Stomach (tissue), 9 donors: Measurements from ENCODE around the gene FHOD3. TPM values are rescaled to one million over a fixed set of nuclear protein-coding genes. Genes with fewer than 3 reads are reported as not detected.

Experiments used
- DNase-seq, 2 donors: peaks; one replicate each; pipeline versions ENCODE4 v3.0.0 to v3.0.0-alpha.2; 2013 to 2019
- H3K27ac ChIP-seq, 5 donors: fragments of 200-600 bp in 4 of 5; sonication (generic) in 4 of 5; one replicate each; pipeline ENCODE4 v1.5.1; 2013 to 2019; ENCODE audit warnings: mild to moderate bottlenecking in 1 of 5, moderate library complexity in 1 of 5
- H3K27me3 ChIP-seq, 3 donors: fragments of 200-600 bp; sonication (generic); one replicate each; pipeline ENCODE4 v1.5.1; 2017 to 2019; ENCODE audit warnings: mixed run types in 1 of 3
- H3K36me3 ChIP-seq, 4 donors: fragments of 200-600 bp; sonication (generic); 1 replicate in 3 of 4; 2 replicates in 1 of 4; pipeline ENCODE4 v1.5.1; 2016 to 2019
- H3K4me1 ChIP-seq, 4 donors: fragments of 200-600 bp; sonication (generic); one replicate each; pipeline ENCODE4 v1.5.1; 2016 to 2019
- H3K4me3 ChIP-seq, 4 donors: fragments of 200-600 bp; sonication (generic) in 3 of 4; one replicate each; pipeline ENCODE4 v1.5.1; 2016 to 2019; ENCODE audit warnings: mild to moderate bottlenecking in 1 of 4
- H3K9me3 ChIP-seq, 4 donors: fragments of 200-600 bp; sonication (generic); one replicate each; pipeline ENCODE4 v1.5.1; 2016 to 2019
- EP300 ChIP-seq: sonication (generic); formaldehyde crosslinking; IDR thresholded peaks from one replicate; pipeline ENCODE4 v1.6.1; 2017; ENCODE audit warnings: antibody characterized with exemption
- POLR2A ChIP-seq, 4 donors: fragments of 450-650 bp; IDR thresholded peaks; one replicate each; pipeline ENCODE4 v1.6.1; 2016; ENCODE audit warnings: antibody characterized with exemption in 4 of 4, control low read depth in 2 of 4, mild to moderate bottlenecking in 1 of 4, moderate library complexity in 1 of 4
- POLR2AphosphoS5 ChIP-seq, 3 donors: sonication (generic); formaldehyde crosslinking; IDR thresholded peaks; one replicate each; pipeline ENCODE4 v1.6.1; 2016; ENCODE audit warnings: antibody characterized with exemption in 3 of 3
- WGBS, 5 donors: extraction: QIAGEN DNeasy Blood & Tissue Kit in 3 of 5; methylation state at CpG; one replicate each; pipeline versions ENCODE4 v1.1.5 to v1.1.7; 2013 to 2018; 5-methylcytosine and 5-hydroxymethylcytosine counted together
- intact Hi-C: fragments of 100-400 bp; cut with DNase I; formaldehyde crosslinking; loops from one replicate; pipeline ENCODE4 v1.15.1; 2023; ENCODE audit warnings: low total_unique reads
- polyA plus RNA-seq, 3 donors: library from polyadenylated mRNA; stranded (reverse); fragments of 200-250 nt; gene quantifications; one replicate each; pipeline ENCODE4 v1.2.3, GENCODE V29; 2013
- total RNA-seq, 5 donors: library from RNA; depleted of rRNA; stranded (reverse); fragments of >200 nt; gene quantifications; one replicate each; pipeline versions ENCODE4 v1.1.0 to v1.2.3, GENCODE V29; 2014 to 2016
- TF ChIP-seq, protein P1 (sequence below), 7 experiments: fragments of 450-650 bp in 4 of 7; fragments of 200-600 bp in 3 of 7; sonication (generic) in 3 of 7; IDR thresholded peaks; one replicate each; pipeline ENCODE4 v1.5.1; 2016 to 2019; ENCODE audit warnings: antibody characterized with exemption in 7 of 7, control low read depth in 2 of 7, mild to moderate bottlenecking in 1 of 7
- donor health status: healthy with polysubstance abuse.
- donor health status: Bipolar disorder and iron deficiency.
- donor health status: healthy.

FHOD3 gene
- total and polyA plus RNA-seq, 8 donors: under 0.01 to 9.1 (median 4.6) TPM

DNA sequence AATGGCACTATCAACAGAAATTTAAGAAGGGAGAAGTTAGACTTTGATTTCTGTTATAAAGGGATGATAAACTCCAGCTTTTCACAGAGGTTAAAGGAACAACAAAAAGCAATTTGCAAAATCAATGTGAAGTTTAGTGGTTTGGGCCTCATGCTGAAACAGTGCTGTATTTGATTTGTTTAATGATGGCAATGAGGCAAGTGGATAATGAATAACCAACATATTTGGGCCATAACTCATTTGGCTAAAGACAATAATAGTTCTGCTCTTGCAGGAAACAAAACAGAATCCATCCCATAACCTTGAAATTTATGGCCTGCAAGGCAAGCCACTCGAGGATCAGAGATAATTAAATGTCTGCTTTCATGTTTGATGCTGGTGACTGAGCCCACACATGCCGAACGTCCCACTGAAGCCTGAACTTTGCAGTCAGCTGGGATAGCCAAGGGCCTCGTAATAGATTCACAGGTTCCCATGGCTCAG is 474.8 kb downstream of the FHOD3 start:
- H3K36me3 ChIP-seq: no peaks in the 10 kb centered on the region
- WGBS, 5 donors: 57 to 82% (median 74%) methylated on average over 4 of the region's 4 CpGs
- TF ChIP-seq, protein P1, sequence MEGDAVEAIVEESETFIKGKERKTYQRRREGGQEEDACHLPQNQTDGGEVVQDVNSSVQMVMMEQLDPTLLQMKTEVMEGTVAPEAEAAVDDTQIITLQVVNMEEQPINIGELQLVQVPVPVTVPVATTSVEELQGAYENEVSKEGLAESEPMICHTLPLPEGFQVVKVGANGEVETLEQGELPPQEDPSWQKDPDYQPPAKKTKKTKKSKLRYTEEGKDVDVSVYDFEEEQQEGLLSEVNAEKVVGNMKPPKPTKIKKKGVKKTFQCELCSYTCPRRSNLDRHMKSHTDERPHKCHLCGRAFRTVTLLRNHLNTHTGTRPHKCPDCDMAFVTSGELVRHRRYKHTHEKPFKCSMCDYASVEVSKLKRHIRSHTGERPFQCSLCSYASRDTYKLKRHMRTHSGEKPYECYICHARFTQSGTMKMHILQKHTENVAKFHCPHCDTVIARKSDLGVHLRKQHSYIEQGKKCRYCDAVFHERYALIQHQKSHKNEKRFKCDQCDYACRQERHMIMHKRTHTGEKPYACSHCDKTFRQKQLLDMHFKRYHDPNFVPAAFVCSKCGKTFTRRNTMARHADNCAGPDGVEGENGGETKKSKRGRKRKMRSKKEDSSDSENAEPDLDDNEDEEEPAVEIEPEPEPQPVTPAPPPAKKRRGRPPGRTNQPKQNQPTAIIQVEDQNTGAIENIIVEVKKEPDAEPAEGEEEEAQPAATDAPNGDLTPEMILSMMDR (IDR thresholded peaks at IDR 0.05): no peak
- TF ChIP-seq POLR2AphosphoS5 (IDR thresholded peaks at IDR 0.05) (no peak), POLR2A (IDR thresholded peaks at IDR 0.05) (no peak), EP300 (no peak)
- no peaks in the 10 kb centered on the region for H3K4me1 ChIP-seq
- intact Hi-C loops: no loop called here
- no peaks in the 10 kb centered on the region for H3K27me3 ChIP-seq
- H3K27ac ChIP-seq: no peak overlapping the region
- no peak overlapping the region for H3K4me3 ChIP-seq
- no peaks in the 10 kb centered on the region for H3K9me3 ChIP-seq
- DNase-seq: no peak

DNA sequence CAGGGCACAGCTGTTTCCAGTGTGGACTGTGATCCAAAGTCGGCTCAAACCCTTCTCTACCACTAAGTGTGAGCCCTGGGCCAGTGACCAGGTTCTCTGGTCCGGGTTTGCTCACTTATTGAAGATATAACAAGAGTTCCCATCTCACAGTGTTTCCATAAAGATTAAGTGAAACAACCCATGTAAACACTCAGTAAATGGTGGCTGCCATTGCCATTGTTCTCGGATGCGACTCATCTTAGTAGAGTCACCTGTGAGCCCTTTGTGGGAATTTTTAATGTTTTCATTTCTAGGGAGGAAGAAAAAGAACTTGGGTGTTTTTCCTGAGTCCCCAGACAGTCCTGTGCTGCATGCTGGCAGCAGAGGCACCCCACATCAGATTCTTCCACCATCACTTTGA is 477.9 kb downstream of the FHOD3 start:
- no peaks in the 10 kb centered on the region for H3K27me3 ChIP-seq
- peaks cover 0 to 14% (median 6%) of the 10 kb centered on the region in 4 donors for H3K36me3 ChIP-seq
- no peaks in the 10 kb centered on the region for H3K9me3 ChIP-seq
- DNase-seq: no peak
- intact Hi-C loops: no loop called here
- TF ChIP-seq, protein P1 (IDR thresholded peaks at IDR 0.05): no peak
- no peak for TF ChIP-seq POLR2A (IDR thresholded peaks at IDR 0.05)
- no peak for TF ChIP-seq POLR2AphosphoS5 (IDR thresholded peaks at IDR 0.05)
- no peak for TF ChIP-seq EP300
- H3K4me1 ChIP-seq: no peaks in the 10 kb centered on the region
- no peak overlapping the region for H3K4me3 ChIP-seq
- no peak overlapping the region for H3K27ac ChIP-seq
- 67 to 92% (median 80%) methylated on average over 4 of the region's 4 CpGs for WGBS, 5 donors

DNA sequence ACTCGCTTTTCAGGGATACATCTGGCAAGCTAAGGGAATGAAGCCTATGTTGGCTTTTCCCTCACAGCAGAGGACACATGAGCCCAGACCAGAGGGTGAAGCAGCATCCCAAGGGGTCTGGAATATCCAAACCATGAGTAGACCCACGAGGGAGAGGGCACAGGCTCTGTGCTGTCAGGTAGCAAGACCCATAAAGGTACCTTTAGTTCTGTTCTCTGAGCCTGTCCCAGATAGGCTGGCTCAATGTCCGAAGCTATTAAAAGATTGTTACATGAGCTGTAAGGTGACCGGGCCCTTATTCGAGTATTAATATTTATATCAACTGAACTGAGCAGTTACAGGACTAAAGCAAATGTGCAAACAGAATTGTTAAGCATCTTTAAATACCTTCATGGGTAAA is 479.1 kb downstream of the FHOD3 start:
- Histone ChIP-seq H3K9me3 (no peaks in the 10 kb centered on the region), H3K4me1 (no peaks in the 10 kb centered on the region), H3K4me3 (no peak overlapping the region), H3K27ac (no peak overlapping the region), H3K36me3 (peaks cover 0 to 25% (median 10%) of the 10 kb centered on the region in 4 donors), H3K27me3 (no peaks in the 10 kb centered on the region)
- intact Hi-C loops: no loop called here
- TF ChIP-seq EP300 (no peak), POLR2AphosphoS5 (IDR thresholded peaks at IDR 0.05) (no peak)
- TF ChIP-seq, protein P1 (IDR thresholded peaks at IDR 0.05): no peak
- 90 to 93% (median 92%) methylated on average over 5 of the region's 5 CpGs for WGBS, 5 donors
- no peak for DNase-seq

- no peaks in the 10 kb centered on the region for H3K9me3 ChIP-seq
- no peak for DNase-seq
- peaks cover 0 to 31% (median 16%) of the 10 kb centered on the region in 4 donors for H3K36me3 ChIP-seq
- WGBS, 5 donors: 82 to 95% (median 88%) methylated on average over 1 of the region's 1 CpG
- H3K27me3 ChIP-seq: no peaks in the 10 kb centered on the region
- intact Hi-C loops: no loop called here
- TF ChIP-seq, protein P1 (IDR thresholded peaks at IDR 0.05): no peak
- TF ChIP-seq POLR2AphosphoS5 (IDR thresholded peaks at IDR 0.05) (no peak), POLR2A (IDR thresholded peaks at IDR 0.05) (no peak), EP300 (no peak)
- no peak overlapping the region for H3K4me3 ChIP-seq
- no peak overlapping the region for H3K27ac ChIP-seq
- H3K4me1 ChIP-seq: no peaks in the 10 kb centered on the region
Observed at GRCh38 chr18:36777566-36777965, 480.1 kb downstream of the FHOD3 start.
